H9 (cell line): Measurements from ENCODE around the gene ZNF69. TPM values are rescaled to one million over a fixed set of nuclear protein-coding genes. Genes with fewer than 3 reads are reported as not detected.

Experiments used
- DNase-seq: peaks from one replicate; pipeline ENCODE4 v3.0.0-alpha.2; 2017
- H2AFZ ChIP-seq: one replicate; pipeline ENCODE4 v1.6.1; 2013; ENCODE audit warnings: mild to moderate bottlenecking, low read length, control low read depth, moderate library complexity
- H2AK5ac ChIP-seq: 2 replicates; pipeline ENCODE4 v1.6.1; 2013; ENCODE audit warnings: low read length, control low read depth, mixed read lengths; ENCODE audit not compliant: insufficient read length
- H2BK120ac ChIP-seq: one replicate; pipeline ENCODE4 v1.6.1; 2013; ENCODE audit warnings: low read depth, mild to moderate bottlenecking, low read length, control low read depth, inconsistent platforms; ENCODE audit not compliant: poor library complexity, severe bottlenecking
- H2BK12ac ChIP-seq: 2 replicates; pipeline ENCODE4 v1.6.1; 2013; ENCODE audit warnings: low read length, control low read depth, mixed read lengths, low read depth; ENCODE audit not compliant: insufficient read length
- H2BK15ac ChIP-seq: 2 replicates; pipeline ENCODE4 v1.6.1; 2013; ENCODE audit warnings: low read depth, low read length, control low read depth
- H2BK20ac ChIP-seq: one replicate; pipeline ENCODE4 v1.6.1; 2013; ENCODE audit warnings: low read depth, mild to moderate bottlenecking, low read length, control low read depth, inconsistent platforms; ENCODE audit not compliant: poor library complexity, severe bottlenecking
- H2BK5ac ChIP-seq: 2 replicates; pipeline ENCODE4 v1.6.1; 2013; ENCODE audit warnings: low read length, control low read depth, mixed read lengths; ENCODE audit not compliant: insufficient read length
- H3K14ac ChIP-seq: 2 replicates; pipeline ENCODE4 v1.6.1; 2013; ENCODE audit warnings: low read length, control low read depth; ENCODE audit not compliant: insufficient read depth
- H3K18ac ChIP-seq: 2 replicates; pipeline ENCODE4 v1.6.1; 2013; ENCODE audit warnings: low read depth, mild to moderate bottlenecking, mixed read lengths, low read length, control low read depth; ENCODE audit not compliant: insufficient read length
- H3K23ac ChIP-seq: 2 replicates; pipeline ENCODE4 v1.6.1; 2013; ENCODE audit warnings: low read length, control low read depth, mixed read lengths, low read depth; ENCODE audit not compliant: insufficient read length
- H3K23me2 ChIP-seq: 2 replicates; pipeline ENCODE4 v1.6.1; 2013; ENCODE audit warnings: low read depth, mild to moderate bottlenecking, mixed read lengths, low read length, control low read depth; ENCODE audit not compliant: insufficient read length, poor library complexity, severe bottlenecking
- H3K27ac ChIP-seq: 2 replicates; pipeline ENCODE4 v1.5.1; 2013; ENCODE audit warnings: low read length, control low read depth, mixed read lengths, low read depth; ENCODE audit not compliant: insufficient read length
- H3K27me3 ChIP-seq: 2 replicates; pipeline ENCODE4 v1.6.1; 2013; ENCODE audit warnings: low read length, control low read depth, inconsistent platforms; ENCODE audit not compliant: insufficient read depth
- H3K4ac ChIP-seq: 2 replicates; pipeline ENCODE4 v1.6.1; 2013; ENCODE audit warnings: low read depth, mild to moderate bottlenecking, control low read depth, inconsistent platforms, low read length, moderate library complexity
- H3K4me1 ChIP-seq: 2 replicates; pipeline ENCODE4 v1.6.1; 2013; ENCODE audit warnings: low read length, control low read depth, inconsistent platforms; ENCODE audit not compliant: insufficient read depth
- H3K4me2 ChIP-seq: 2 replicates; pipeline ENCODE4 v1.6.1; 2013; ENCODE audit warnings: low read length, control low read depth, mixed read lengths; ENCODE audit not compliant: insufficient read length, insufficient read depth
- H3K56ac ChIP-seq: 2 replicates; pipeline ENCODE4 v1.6.1; 2013; ENCODE audit warnings: low read depth, mild to moderate bottlenecking, mixed read lengths, low read length, control low read depth; ENCODE audit not compliant: insufficient read length
- H3K79me1 ChIP-seq: 2 replicates; pipeline ENCODE4 v1.6.1; 2013; ENCODE audit warnings: low read depth, mild to moderate bottlenecking, moderate library complexity, low read length, control low read depth, inconsistent platforms; ENCODE audit not compliant: insufficient read depth, poor library complexity, severe bottlenecking
- H3K79me2 ChIP-seq: 2 replicates; pipeline ENCODE4 v1.6.1; 2013; ENCODE audit warnings: low read length, control low read depth, inconsistent platforms; ENCODE audit not compliant: insufficient read depth
- H3K9ac ChIP-seq: 2 replicates; pipeline ENCODE4 v1.6.1; 2013; ENCODE audit warnings: low read length, control low read depth, mixed read lengths; ENCODE audit not compliant: insufficient read length; ENCODE audit errors: extremely low read depth
- H3K9me3 ChIP-seq: one replicate; pipeline ENCODE4 v1.6.1; 2013; ENCODE audit warnings: low read depth, low read length, inconsistent platforms; ENCODE audit not compliant: control insufficient read depth
- H3T11ph ChIP-seq: one replicate; pipeline ENCODE4 v1.6.1; 2013; ENCODE audit warnings: mild to moderate bottlenecking, low read length, control low read depth, inconsistent platforms
- H4K20me1 ChIP-seq: one replicate; pipeline ENCODE4 v1.6.1; 2013; ENCODE audit not compliant: control insufficient read depth, insufficient read length, insufficient read depth
- H4K5ac ChIP-seq: 2 replicates; pipeline ENCODE4 v1.6.1; 2013; ENCODE audit warnings: low read depth, mild to moderate bottlenecking, mixed read lengths, low read length, control low read depth; ENCODE audit not compliant: insufficient read length
- H4K8ac ChIP-seq: replicated peaks from 2 replicates; pipeline ENCODE4 v1.6.1; 2013; ENCODE audit warnings: low read length, control low read depth, mixed read lengths, low read depth; ENCODE audit not compliant: insufficient read length
- H4K91ac ChIP-seq: 2 replicates; pipeline ENCODE4 v1.6.1; 2013; ENCODE audit warnings: low read depth, mild to moderate bottlenecking, moderate library complexity, mixed read lengths, low read length, control low read depth; ENCODE audit not compliant: insufficient read length
- H3K27ac Mint-ChIP-seq, 3 experiments: 2 replicates in 2 of 3; 3 replicates in 1 of 3; pipeline ENCODE4 v1.8.0; 2020 to 2021; ENCODE audit warnings: mixed read lengths in 3 of 3, mild to moderate bottlenecking in 1 of 3, moderate library complexity in 1 of 3
- H3K27me3 Mint-ChIP-seq: 2 replicates; pipeline ENCODE4 v1.8.0; 2021; ENCODE audit warnings: low read depth, mild to moderate bottlenecking, moderate library complexity, mixed read lengths
- H3K36me3 Mint-ChIP-seq, 3 experiments: 2 replicates in 2 of 3; 3 replicates in 1 of 3; pipeline ENCODE4 v1.8.0; 2020 to 2021; ENCODE audit warnings: low read depth in 3 of 3, mixed read lengths in 3 of 3; ENCODE audit not compliant: insufficient read depth in 1 of 3
- H3K4me1 Mint-ChIP-seq, 2 experiments: 2 replicates each; pipeline ENCODE4 v1.8.0; 2020; ENCODE audit warnings: mixed read lengths in 2 of 2
- H3K4me3 Mint-ChIP-seq, 2 experiments: 2 replicates in 1 of 2; 3 replicates in 1 of 2; pipeline ENCODE4 v1.8.0; 2020 to 2021; ENCODE audit warnings: mild to moderate bottlenecking in 2 of 2, mixed read lengths in 2 of 2, moderate library complexity in 1 of 2
- H3K9me3 Mint-ChIP-seq, 2 experiments: 2 replicates in 1 of 2; 3 replicates in 1 of 2; pipeline ENCODE4 v1.8.0; 2020; ENCODE audit warnings: mild to moderate bottlenecking in 2 of 2, mixed read lengths in 2 of 2, moderate library complexity in 1 of 2
- CTCF ChIP-seq: fragments of 200-600 bp; sonication (generic); conservative IDR thresholded peaks from 3 replicates; pipeline ENCODE4 v1.8.0; 2021; ENCODE audit warnings: antibody characterized with exemption, mild to moderate bottlenecking
- WGBS: extraction: QIAGEN DNeasy Blood & Tissue Kit; methylation state at CpG from one replicate; pipeline ENCODE4 v1.1.7; 2013; ENCODE audit warnings: missing lambda C conversion rate, low lambda C conversion rate, mixed read lengths; ENCODE audit not compliant: insufficient read length; ENCODE audit errors: extremely low coverage; 5-methylcytosine and 5-hydroxymethylcytosine counted together
- total RNA-seq: library from RNA; stranded (reverse); gene quantifications from 2 replicates; pipeline ENCODE4 v1.2.1, GENCODE V29; 2021

Gene ZNF69
- total RNA-seq, 1 experiment from 2014 or later: 27.3 TPM

- no peak overlapping the region for H3K14ac ChIP-seq
- peaks cover 9 to 20% (median 12%) of the 10 kb centered on the region in 3 experiments for H3K36me3 Mint-ChIP-seq
- H2AK5ac ChIP-seq: no peak overlapping the region
- H3K4me1 Mint-ChIP-seq: peaks cover 20 to 25% of the 10 kb centered on the region in 2 experiments
- no peak for DNase-seq
- peaks cover 12% of the 10 kb centered on the region for H3K23me2 ChIP-seq
- no peaks in the 10 kb centered on the region; the same call in 1 of the 2 replicates for H3K4me1 ChIP-seq
- no peaks in the 10 kb centered on the region for H3K27me3 ChIP-seq
- no peaks in the 10 kb centered on the region for H3K9me3 ChIP-seq
- no peak overlapping the region for H3K4me2 ChIP-seq
- peaks cover 11% of the 10 kb centered on the region for H3K27me3 Mint-ChIP-seq
- H4K20me1 ChIP-seq: no peaks in the 10 kb centered on the region
- no peak overlapping the region for H3K27ac Mint-ChIP-seq
- no peak overlapping the region for H4K91ac ChIP-seq
- H3K9ac ChIP-seq: no peak overlapping the region
- no peak overlapping the region for H4K5ac ChIP-seq
- H3K4ac ChIP-seq: no peak overlapping the region
- H3K18ac ChIP-seq: no peak overlapping the region
- H3K27ac ChIP-seq: no peak overlapping the region
- no peaks in the 10 kb centered on the region for H3K79me2 ChIP-seq
- H2BK12ac ChIP-seq: no peak overlapping the region
- H2AFZ ChIP-seq: no peak overlapping the region
- H4K8ac ChIP-seq: no peak overlapping the region
- H2BK5ac ChIP-seq: no peak overlapping the region
- TF ChIP-seq CTCF: no peak
- peaks cover 6% of the 10 kb centered on the region for H3K79me1 ChIP-seq
- no peak overlapping the region for H3K4me3 Mint-ChIP-seq
- no peak overlapping the region for H2BK20ac ChIP-seq
- H2BK120ac ChIP-seq: no peak overlapping the region
- H3T11ph ChIP-seq: no peak overlapping the region
- WGBS: no CpG with 5 or more reads among the region's 6 CpGs
- no peak overlapping the region for H2BK15ac ChIP-seq
- no peak overlapping the region for H3K23ac ChIP-seq
- H3K56ac ChIP-seq: no peak overlapping the region
- H3K9me3 Mint-ChIP-seq: peaks cover 30 to 44% of the 10 kb centered on the region in 2 experiments
Measured at GRCh38 chr19:11921852-11922495, 34.4 kb downstream of the ZNF69 start.
